ENCODE data around the gene SLC13A2.

SLC13A2 gene

GRCh38 chr17:28470914-28471366, 2.5 kb upstream of the SLC13A2 start:
- DNase-seq (ENCODE audit: low read depth), result no peak

- DNase-seq (ENCODE audit: low read depth), result no peak
Observed at GRCh38 chr17:28471531-28472342, 1.7 kb upstream of the SLC13A2 start.

- no peak for DNase-seq (ENCODE audit: low read depth)
Observed at GRCh38 chr17:28472871-28473497, 460 bp upstream of the SLC13A2 start.

GRCh38 chr17:28474111-28474531, 677 bp downstream of the SLC13A2 start:
- DNase-seq (ENCODE audit: low read depth), result no peak

GRCh38 chr17:28475151-28475900, 1.9 kb downstream of the SLC13A2 start:
- no peak for DNase-seq (ENCODE audit: low read depth)

GRCh38 chr17:28476076-28476865, 2.8 kb downstream of the SLC13A2 start:
- no peak for DNase-seq (ENCODE audit: low read depth)

- no peak for DNase-seq (ENCODE audit: low read depth)
Observed at GRCh38 chr17:28477928-28478327, 4.5 kb downstream of the SLC13A2 start.

GRCh38 chr17:28478712-28479615, 5.5 kb downstream of the SLC13A2 start:
- DNase-seq (ENCODE audit: low read depth), result no peak

GRCh38 chr17:28480278-28480677, 6.8 kb downstream of the SLC13A2 start:
- no peak for DNase-seq (ENCODE audit: low read depth)

GRCh38 chr17:28480799-28481571, 7.5 kb downstream of the SLC13A2 start:
- DNase-seq (ENCODE audit: low read depth), result no peak

- no peak for DNase-seq (ENCODE audit: low read depth)
Observed at GRCh38 chr17:28482551-28483199, 9.2 kb downstream of the SLC13A2 start.

GRCh38 chr17:28484296-28484695, 10.9 kb downstream of the SLC13A2 start:
- no peak for DNase-seq (ENCODE audit: low read depth)

- DNase-seq (ENCODE audit: low read depth), result no peak
Observed at GRCh38 chr17:28485049-28485448, 11.6 kb downstream of the SLC13A2 start.

GRCh38 chr17:28487881-28488532, 14.6 kb downstream of the SLC13A2 start:
- DNase-seq (ENCODE audit: low read depth), result no peak

GRCh38 chr17:28488533-28489276, 15.3 kb downstream of the SLC13A2 start:
- DNase-seq (ENCODE audit: low read depth), result no peak

- no peak for DNase-seq (ENCODE audit: low read depth)
Observed at GRCh38 chr17:28491286-28491685, 17.8 kb downstream of the SLC13A2 start.

- DNase-seq (ENCODE audit: low read depth), result no peak
Observed at GRCh38 chr17:28491860-28492259, 18.4 kb downstream of the SLC13A2 start.

Measured in stimulated activated CD8-positive, alpha-beta memory T cell treated with anti-CD3 and anti-CD28 coated beads, Interleukin-12 subunit alpha, Interleukin-12 subunit beta, amount 100 ng/mL, for 1 hour (primary cell).